CD4-positive, alpha-beta T cell (primary cell): ENCODE data around the gene PARD3B. TPM values are rescaled to one million over a fixed set of nuclear protein-coding genes. Genes with fewer than 3 reads are reported as not detected.

Source experiments
- ATAC-seq: fragments of 200-7000 bp; cut with Tn5 transposase; one replicate; pipeline ENCODE4 v1.10.0; 2022; ENCODE audit warnings: mild to moderate bottlenecking; ENCODE audit not compliant: poor library complexity
- CTCF ChIA-PET: fragments of 350-600 bp; sonication (Branson Sonifier 250); formaldehyde crosslinking; loops from one replicate; lab custom pipeline; 2021; ENCODE audit warnings: antibody characterized with exemption, inconsistent platforms; lab: Charles Lee
- POLR2A ChIA-PET: fragments of 350-600 bp; sonication (Branson Sonifier 250); formaldehyde crosslinking; loops from one replicate; lab custom pipeline; 2021; ENCODE audit warnings: antibody characterized with exemption, inconsistent platforms; lab: Charles Lee
- DNase-seq, 14 experiments: peaks; one replicate each; pipeline ENCODE4 v3.0.0-alpha.2; 2013 to 2020; ENCODE audit warnings: mixed read lengths in 2 of 14
- H3K27ac ChIP-seq, 2 donors: one replicate each; pipeline versions ENCODE4 v1.5.1 to v1.7.0; 2013; ENCODE audit warnings: low read length in 2 of 2, low read depth in 1 of 2, mild to moderate bottlenecking in 1 of 2
- H3K27me3 ChIP-seq, 2 experiments: 1 replicate in 1 of 2; 2 replicates in 1 of 2; pipeline versions ENCODE4 v1.6.1 to v1.7.0; 2013; ENCODE audit warnings: low read length in 2 of 2, control low read depth in 1 of 2, mild to moderate bottlenecking in 1 of 2, moderate library complexity in 1 of 2; ENCODE audit not compliant: insufficient read depth in 2 of 2, control insufficient read depth in 1 of 2
- H3K36me3 ChIP-seq: one replicate; pipeline ENCODE4 v1.6.1; 2013; ENCODE audit warnings: low read length, control low read depth; ENCODE audit not compliant: insufficient read depth
- H3K4me1 ChIP-seq: one replicate; pipeline ENCODE4 v1.6.1; 2013; ENCODE audit warnings: low read length, control low read depth; ENCODE audit not compliant: insufficient read depth
- H3K4me3 ChIP-seq: one replicate; pipeline ENCODE4 v1.5.1; 2013; ENCODE audit warnings: mild to moderate bottlenecking, low read length, moderate library complexity
- H3K9me3 ChIP-seq, 2 experiments: 1 replicate in 1 of 2; 2 replicates in 1 of 2; pipeline versions ENCODE4 v1.6.1 to v1.7.0; 2013; ENCODE audit warnings: low read length in 2 of 2, mild to moderate bottlenecking in 2 of 2, control low read depth in 1 of 2, moderate library complexity in 1 of 2; ENCODE audit not compliant: control insufficient read depth in 1 of 2, insufficient read depth in 1 of 2
- H3K27ac Mint-ChIP-seq: one replicate; pipeline ENCODE4 v1.8.0; 2020; ENCODE audit warnings: mixed read lengths
- H3K27me3 Mint-ChIP-seq: one replicate; pipeline ENCODE4 v1.8.0; 2021; ENCODE audit warnings: mixed read lengths
- H3K36me3 Mint-ChIP-seq: one replicate; pipeline ENCODE4 v1.8.0; 2021; ENCODE audit warnings: low read depth, mixed read lengths
- H3K4me1 Mint-ChIP-seq: one replicate; pipeline ENCODE4 v1.8.0; 2021; ENCODE audit warnings: low read depth, mixed read lengths
- H3K4me3 Mint-ChIP-seq: one replicate; pipeline ENCODE4 v1.8.0; 2020; ENCODE audit warnings: mild to moderate bottlenecking, mixed read lengths
- H3K9me3 Mint-ChIP-seq: one replicate; pipeline ENCODE4 v1.8.0; 2020; ENCODE audit warnings: mixed read lengths
- intact Hi-C, 2 experiments: fragments of 100-400 bp; cut with DNase I in 1 of 2; cut with micrococcal nuclease in 1 of 2; formaldehyde crosslinking; loops; one replicate each; pipeline versions ENCODE4 v1.15.1 to v1.9.0; 2023 to 2025; cut with DNase I, micrococcal nuclease
- total RNA-seq, 174 experiments: library from RNA in 2 of 174; stranded (reverse) in 2 of 174; gene quantifications; one replicate each; pipeline ENCODE4 v1.2.3 and lab custom pipeline; 2021 to 2026
- TF ChIP-seq, protein P1 (sequence below): fragments of 200-600 bp; IDR thresholded peaks from one replicate; pipeline ENCODE4 v1.8.0; 2022; ENCODE audit warnings: antibody characterized with exemption, mild to moderate bottlenecking

The PARD3B gene
- total RNA-seq, 2 experiments from 2014 or later, result 0.87 to 1.9 TPM

DNA sequence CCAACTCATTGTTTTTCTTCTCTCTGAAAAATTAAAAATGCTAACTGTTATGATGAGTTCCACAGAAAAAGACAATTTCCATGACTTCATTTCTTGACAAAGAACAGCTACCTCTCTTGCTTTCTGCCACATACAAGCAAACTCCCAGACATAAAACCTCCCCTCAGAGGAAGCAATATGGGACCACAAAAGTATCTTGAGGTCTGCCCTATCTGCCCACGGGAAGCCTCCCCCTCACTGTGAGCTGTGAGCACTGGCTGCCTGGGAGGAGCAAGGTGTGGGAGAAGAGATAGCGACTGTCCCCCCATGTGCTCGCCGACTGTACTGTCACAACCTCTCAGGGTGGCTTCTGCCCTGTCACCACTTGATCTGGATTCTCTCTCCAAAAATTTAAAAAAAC lies 1067.4 kb downstream of the PARD3B start:
- no peak overlapping the region for H3K27ac ChIP-seq
- ATAC-seq (no peak), DNase-seq (no peak)
- peaks cover 17% of the 10 kb centered on the region for H3K4me1 Mint-ChIP-seq
- no peak overlapping the region for H3K27ac Mint-ChIP-seq
- no peaks in the 10 kb centered on the region for H3K36me3 ChIP-seq
- H3K4me3 Mint-ChIP-seq, result no peak overlapping the region
- H3K9me3 ChIP-seq, result peaks cover 0 to 4% of the 10 kb centered on the region in 2 experiments
- no peak overlapping the region for H3K4me3 ChIP-seq
- peaks cover 0 to 3% of the 10 kb centered on the region in 2 experiments for H3K27me3 ChIP-seq
- intact Hi-C loops, result no loop called here
- ChIA-PET POLR2A (no interaction called here), CTCF (no interaction called here)
- TF ChIP-seq, protein P1, sequence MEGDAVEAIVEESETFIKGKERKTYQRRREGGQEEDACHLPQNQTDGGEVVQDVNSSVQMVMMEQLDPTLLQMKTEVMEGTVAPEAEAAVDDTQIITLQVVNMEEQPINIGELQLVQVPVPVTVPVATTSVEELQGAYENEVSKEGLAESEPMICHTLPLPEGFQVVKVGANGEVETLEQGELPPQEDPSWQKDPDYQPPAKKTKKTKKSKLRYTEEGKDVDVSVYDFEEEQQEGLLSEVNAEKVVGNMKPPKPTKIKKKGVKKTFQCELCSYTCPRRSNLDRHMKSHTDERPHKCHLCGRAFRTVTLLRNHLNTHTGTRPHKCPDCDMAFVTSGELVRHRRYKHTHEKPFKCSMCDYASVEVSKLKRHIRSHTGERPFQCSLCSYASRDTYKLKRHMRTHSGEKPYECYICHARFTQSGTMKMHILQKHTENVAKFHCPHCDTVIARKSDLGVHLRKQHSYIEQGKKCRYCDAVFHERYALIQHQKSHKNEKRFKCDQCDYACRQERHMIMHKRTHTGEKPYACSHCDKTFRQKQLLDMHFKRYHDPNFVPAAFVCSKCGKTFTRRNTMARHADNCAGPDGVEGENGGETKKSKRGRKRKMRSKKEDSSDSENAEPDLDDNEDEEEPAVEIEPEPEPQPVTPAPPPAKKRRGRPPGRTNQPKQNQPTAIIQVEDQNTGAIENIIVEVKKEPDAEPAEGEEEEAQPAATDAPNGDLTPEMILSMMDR, result no peak
- H3K36me3 Mint-ChIP-seq, result no peaks in the 10 kb centered on the region
- H3K4me1 ChIP-seq, result peaks cover 3% of the 10 kb centered on the region
- peaks cover 30% of the 10 kb centered on the region for H3K27me3 Mint-ChIP-seq
- no peaks in the 10 kb centered on the region for H3K9me3 Mint-ChIP-seq

DNA sequence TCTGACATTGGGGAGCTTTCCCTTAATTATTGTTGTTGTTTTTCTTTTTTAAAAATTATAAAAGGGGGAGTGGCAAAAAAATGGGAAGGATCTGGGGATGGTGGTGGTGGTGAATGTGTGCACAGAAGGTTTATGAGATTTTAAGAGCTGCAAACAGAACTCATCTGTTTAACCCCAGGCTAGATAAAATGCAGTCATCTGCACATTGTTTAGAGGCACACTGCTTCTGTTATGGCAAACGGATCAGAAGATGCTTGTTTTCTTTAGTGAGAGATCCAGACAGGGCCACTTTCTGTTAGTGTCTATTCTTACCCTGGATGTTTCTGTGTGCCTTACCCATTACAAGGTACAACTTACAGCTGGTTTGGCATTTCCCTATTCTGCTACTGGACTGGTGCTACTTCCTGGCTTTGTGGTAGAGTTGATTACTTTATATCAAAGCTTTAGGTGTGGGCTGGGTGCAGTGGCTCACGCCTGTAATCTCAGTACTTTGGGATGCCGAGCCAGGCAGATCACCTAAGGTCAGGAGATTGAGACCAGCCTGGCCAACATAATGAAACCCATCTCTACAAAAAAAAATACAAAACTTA lies 1068.8 kb downstream of the PARD3B start:
- ChIA-PET POLR2A (no interaction called here), CTCF (interaction anchor here (1.0 kb wide), 1 partner anchor 12 kb away, joined by 3 read pairs; no protein-coding TSS in a partner anchor)
- no peak overlapping the region for H3K4me3 Mint-ChIP-seq

DNA sequence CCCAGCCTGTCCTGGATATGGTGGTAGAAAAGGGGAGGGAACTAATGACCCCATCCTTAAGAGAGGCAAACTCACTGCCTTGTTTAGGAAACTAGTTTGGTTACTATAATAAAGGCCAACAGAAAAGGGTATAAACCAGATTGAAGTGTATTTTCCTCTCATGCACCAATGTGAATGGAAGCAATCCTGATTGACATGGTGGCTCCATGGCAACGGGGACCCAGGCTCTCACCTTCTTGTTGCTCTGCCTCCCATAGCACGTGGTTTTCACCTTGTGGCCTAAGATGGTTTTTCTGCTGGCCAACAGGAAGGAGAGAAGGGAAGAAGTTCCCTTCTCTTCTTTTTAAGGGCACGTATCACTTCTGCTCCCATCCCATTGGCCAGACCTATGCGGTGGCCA lies 1069.7 kb downstream of the PARD3B start:
- Histone ChIP-seq H3K4me1 (peaks cover 3% of the 10 kb centered on the region), H3K36me3 (no peaks in the 10 kb centered on the region), H3K27ac (no peak overlapping the region), H3K9me3 (peaks cover 0 to 4% of the 10 kb centered on the region in 2 experiments), H3K27me3 (peaks cover 0 to 3% of the 10 kb centered on the region in 2 experiments), H3K4me3 (no peak overlapping the region)
- Mint-ChIP-seq H3K27me3 (peaks cover 8% of the 10 kb centered on the region), H3K4me1 (peaks cover 17% of the 10 kb centered on the region), H3K4me3 (no peak overlapping the region), H3K9me3 (no peaks in the 10 kb centered on the region), H3K27ac (no peak overlapping the region), H3K36me3 (no peaks in the 10 kb centered on the region)
- TF ChIP-seq, protein P1, result no peak
- DNase-seq, result no peak
- ChIA-PET CTCF (no interaction called here), POLR2A (no interaction called here)
- ATAC-seq, result no peak
- intact Hi-C loops, result no loop called here

More for the DNA sequence above, 1068.8 kb downstream of the PARD3B start:
- Mint-ChIP-seq H3K9me3 (no peaks in the 10 kb centered on the region), H3K27ac (no peak overlapping the region), H3K27me3 (peaks cover 15% of the 10 kb centered on the region), H3K36me3 (no peaks in the 10 kb centered on the region), H3K4me1 (peaks cover 17% of the 10 kb centered on the region)
- H3K4me1 ChIP-seq, result peaks cover 3% of the 10 kb centered on the region
- ATAC-seq (no peak), DNase-seq (no peak)
- no peaks in the 10 kb centered on the region for H3K36me3 ChIP-seq
- peaks cover 0 to 4% of the 10 kb centered on the region in 2 experiments for H3K9me3 ChIP-seq
- TF ChIP-seq, protein P1, result no peak
- no peak overlapping the region for H3K27ac ChIP-seq
- H3K27me3 ChIP-seq, result peaks cover 0 to 3% of the 10 kb centered on the region in 2 experiments
- no peak overlapping the region for H3K4me3 ChIP-seq
- intact Hi-C loops, result no loop called here
